ENCODE data around the gene NARF. TPM values are rescaled to one million over a fixed set of nuclear protein-coding genes. Genes with fewer than 3 reads are reported as not detected.

The NARF gene
- total and polyA plus RNA-seq, 2 experiments from 2014 or later = 66.1 to 67.1 TPM

- DNase-seq (ENCODE audit: low spot score) (peak; percentile 93), ATAC-seq (peak; percentile 97)
- no peaks in the 10 kb centered on the region for H3K36me3 ChIP-seq (ENCODE audit: insufficient read depth)
- peak within 1 kb of the TSS; percentile 96 for H3K4me3 ChIP-seq
- peak; percentile 36 for TF ChIP-seq POLR2AphosphoS5 (IDR thresholded peaks at IDR 0.05; ENCODE audit: low read depth)
- TF ChIP-seq REST (IDR thresholded peaks at IDR 0.05; ENCODE audit: unreplicated experiment) = no peak
- TF ChIP-seq CREB1 (CRISPR knock-in tag; IDR thresholded peaks at IDR 0.05; ENCODE audit: low read depth) = peak; percentile 82
- TF ChIP-seq EZH2phosphoT487 (IDR thresholded peaks at IDR 0.05; ENCODE audit: unreplicated experiment) = no peak
- H3K9me2 ChIP-seq (ENCODE audit: insufficient read depth) = no peaks in the 10 kb centered on the region
- peak within 1 kb of the TSS; percentile 87 for H3K4me2 ChIP-seq
- peak within 1 kb of the TSS; percentile 88; the same call in 1 of the 2 replicates for H2AFZ ChIP-seq
- peak within 1 kb of the TSS; percentile 87 for H3K4me3 Mint-ChIP-seq
- no peaks in the 10 kb centered on the region for H3K9me3 Mint-ChIP-seq
- H3K4me1 ChIP-seq (ENCODE audit: insufficient read depth) = peaks cover 6% of the 10 kb centered on the region
- H3K4me1 Mint-ChIP-seq = peaks cover 11% of the 10 kb centered on the region
- no peak within 1 kb of the TSS for H3K27ac ChIP-seq (ENCODE audit: low read depth)
- peaks cover 28% of the 10 kb centered on the region for H4K20me1 ChIP-seq (replicated peaks; ENCODE audit: insufficient read depth)
- peaks cover 4% of the 10 kb centered on the region; the same call in 1 of the 2 replicates for H3F3A ChIP-seq (replicated peaks; ENCODE audit: low read depth)
- H3K27ac Mint-ChIP-seq = peak within 1 kb of the TSS; percentile 37
- H3K36me3 Mint-ChIP-seq (ENCODE audit: low read depth) = peaks cover 13% of the 10 kb centered on the region
- peaks cover 2% of the 10 kb centered on the region for H3K27me3 Mint-ChIP-seq (ENCODE audit: insufficient read depth, low read depth, poor library complexity)
- no peaks in the 10 kb centered on the region for H3K27me3 ChIP-seq (ENCODE audit: insufficient read depth)
- peaks cover 39% of the 10 kb centered on the region for H3K79me2 ChIP-seq (replicated peaks; ENCODE audit: insufficient read depth)
Observed at GRCh38 chr17:82518826-82519810, 60.6 kb downstream of the NARF start, which contains the start of gene FOXK2. Gene FOXK2, plus strand, starts transcription at chr17:82519732. Its CDS starts 157 bp downstream, at chr17:82519889.

GRCh38 chr17:82519971-82520903 is 61.7 kb downstream of the NARF start:
- Histone ChIP-seq H3K9me2 (ENCODE audit: insufficient read depth) (no peaks in the 10 kb centered on the region), H2AFZ (no peak overlapping the region), H3K36me3 (ENCODE audit: insufficient read depth) (no peaks in the 10 kb centered on the region), H3K4me1 (ENCODE audit: insufficient read depth) (peaks cover 6% of the 10 kb centered on the region), H3K27ac (ENCODE audit: low read depth) (no peak overlapping the region), H4K20me1 (replicated peaks; ENCODE audit: insufficient read depth) (peaks cover 39% of the 10 kb centered on the region), H3K4me3 (peak overlapping the region; percentile 96), H3F3A (replicated peaks; ENCODE audit: low read depth) (peaks cover 4% of the 10 kb centered on the region; the same call in 1 of the 2 replicates), H3K79me2 (replicated peaks; ENCODE audit: insufficient read depth) (peaks cover 50% of the 10 kb centered on the region), H3K27me3 (ENCODE audit: insufficient read depth) (no peaks in the 10 kb centered on the region), H3K4me2 (peak overlapping the region; percentile 87)
- H3K27me3 Mint-ChIP-seq (ENCODE audit: insufficient read depth, low read depth, poor library complexity) = peaks cover 3% of the 10 kb centered on the region
- DNase-seq (ENCODE audit: low spot score) = no peak
- peak; percentile 14; the same call in 1 of the 3 replicates for ATAC-seq
- H3K27ac Mint-ChIP-seq = peak overlapping the region; percentile 37
- H3K4me3 Mint-ChIP-seq = peak overlapping the region; percentile 87
- peaks cover 13% of the 10 kb centered on the region for H3K36me3 Mint-ChIP-seq (ENCODE audit: low read depth)
- H3K4me1 Mint-ChIP-seq = peaks cover 13% of the 10 kb centered on the region
- H3K9me3 Mint-ChIP-seq = no peaks in the 10 kb centered on the region
- no peak for TF ChIP-seq EZH2phosphoT487 (IDR thresholded peaks at IDR 0.05; ENCODE audit: unreplicated experiment)
- TF ChIP-seq NANOG (IDR thresholded peaks at IDR 0.05; ENCODE audit: borderline replicate concordance) = no peak
- TF ChIP-seq ZNF114 (CRISPR knock-in tag; IDR thresholded peaks at IDR 0.05) = no peak
- no peak for TF ChIP-seq CREB1 (CRISPR knock-in tag; IDR thresholded peaks at IDR 0.05; ENCODE audit: low read depth)
- no peak for TF ChIP-seq STAT1 (IDR thresholded peaks at IDR 0.05; ENCODE audit: unreplicated experiment)
- TF ChIP-seq REST (IDR thresholded peaks at IDR 0.05; ENCODE audit: unreplicated experiment) = no peak
- TF ChIP-seq POLR2AphosphoS5 (IDR thresholded peaks at IDR 0.05; ENCODE audit: low read depth) = no peak
